Urothelium cell line (cell line): ENCODE results near the gene GIPC1.
"Not testable (repeated sequence)": the region's sequence is repeated elsewhere in the genome, so short reads cannot be mapped to it uniquely, and the experiment has no call there.

ENCODE experiments used
- DNase-seq: peaks from one replicate; pipeline ENCODE4 v3.0.0; 2011; ENCODE audit warnings: low spot score, mixed read lengths
- FAIRE-seq: peaks from 2 replicates; lab custom pipeline; 2011; peaks lifted over from hg19 to GRCh38; lab: Jason Lieb, UNC

Gene GIPC1

GRCh38 chr19:14472202-14472938 is 23.6 kb downstream of the GIPC1 start:
- no peak for FAIRE-seq

GRCh38 chr19:14471436-14472187 is 24.3 kb downstream of the GIPC1 start:
- no peak for FAIRE-seq
- no peak for DNase-seq

More at GRCh38 chr19:14472202-14472938, 23.6 kb downstream of the GIPC1 start:
- DNase-seq, result peak; percentile 61

- no peak for FAIRE-seq
- DNase-seq, result no peak
These were observed 25.7 kb downstream of the GIPC1 start for GRCh38 chr19:14470031-14470876.

GRCh38 chr19:14467816-14468215 is 28.1 kb downstream of the GIPC1 start:
- FAIRE-seq, result no peak

GRCh38 chr19:14467391-14467790 is 28.5 kb downstream of the GIPC1 start:
- FAIRE-seq, result no peak
- DNase-seq, result no peak

More at GRCh38 chr19:14467816-14468215, 28.1 kb downstream of the GIPC1 start:
- no peak for DNase-seq

GRCh38 chr19:14463747-14464146 is 32.2 kb downstream of the GIPC1 start:
- DNase-seq (no peak), FAIRE-seq (no peak)

GRCh38 chr19:14462401-14462800 is 33.5 kb downstream of the GIPC1 start:
- DNase-seq, FAIRE-seq: not testable (repeated sequence)

- DNase-seq (no peak), FAIRE-seq (no peak)
These were observed 35.0 kb downstream of the GIPC1 start for GRCh38 chr19:14460935-14461334.

GRCh38 chr19:14459703-14460102 is 36.2 kb downstream of the GIPC1 start:
- DNase-seq (no peak), FAIRE-seq (no peak)

GRCh38 chr19:14452303-14452702 is 43.6 kb downstream of the GIPC1 start:
- DNase-seq, result not testable (repeated sequence)

GRCh38 chr19:14450876-14451275 is 45.1 kb downstream of the GIPC1 start:
- no peak for FAIRE-seq
- DNase-seq, result no peak

More at GRCh38 chr19:14452303-14452702, 43.6 kb downstream of the GIPC1 start:
- not testable (repeated sequence) for FAIRE-seq

- peak; percentile 43 for DNase-seq
- FAIRE-seq, result no peak
These were observed 45.6 kb downstream of the GIPC1 start for GRCh38 chr19:14450168-14450874.

- DNase-seq, result no peak
- no peak for FAIRE-seq
These were observed 46.6 kb downstream of the GIPC1 start for GRCh38 chr19:14449321-14449720.

GRCh38 chr19:14446336-14447036 is 49.4 kb downstream of the GIPC1 start:
- no peak for FAIRE-seq
- no peak for DNase-seq

- DNase-seq, result no peak
- FAIRE-seq, result no peak
These were observed 52.2 kb downstream of the GIPC1 start for GRCh38 chr19:14443632-14444216.

GRCh38 chr19:14442891-14443631 is 52.9 kb downstream of the GIPC1 start:
- FAIRE-seq, result no peak
- DNase-seq, result no peak

GRCh38 chr19:14441041-14441938 is 54.6 kb downstream of the GIPC1 start:
- DNase-seq (no peak), FAIRE-seq (no peak)

- DNase-seq (no peak), FAIRE-seq (no peak)
These were observed 55.9 kb downstream of the GIPC1 start for GRCh38 chr19:14440049-14440448.
